Endothelial cell (in vitro differentiated cells): ENCODE results near the gene ANKS1B. TPM values are rescaled to one million over a fixed set of nuclear protein-coding genes. Genes with fewer than 3 reads are reported as not detected.

Experiments
- DNase-seq: peaks from one replicate; pipeline ENCODE4 v3.0.0; 2021; ENCODE audit warnings: low spot score
- H3K27ac Mint-ChIP-seq: one replicate; pipeline ENCODE4 v1.8.0; 2021; ENCODE audit warnings: mixed read lengths, inconsistent platforms; ENCODE audit not compliant: unreplicated experiment
- H3K27me3 Mint-ChIP-seq: one replicate; pipeline ENCODE4 v1.8.0; 2021; ENCODE audit warnings: mild to moderate bottlenecking, moderate library complexity, mixed read lengths, inconsistent platforms; ENCODE audit not compliant: unreplicated experiment
- H3K36me3 Mint-ChIP-seq: one replicate; pipeline ENCODE4 v1.8.0; 2021; ENCODE audit warnings: mild to moderate bottlenecking, low read depth, mixed read lengths, inconsistent platforms; ENCODE audit not compliant: unreplicated experiment
- H3K4me1 Mint-ChIP-seq: one replicate; pipeline ENCODE4 v1.8.0; 2021; ENCODE audit warnings: mild to moderate bottlenecking, mixed read lengths, inconsistent platforms; ENCODE audit not compliant: unreplicated experiment
- H3K4me3 Mint-ChIP-seq: one replicate; pipeline ENCODE4 v1.8.0; 2021; ENCODE audit warnings: mild to moderate bottlenecking, mixed read lengths, inconsistent platforms; ENCODE audit not compliant: unreplicated experiment
- H3K9me3 Mint-ChIP-seq: one replicate; pipeline ENCODE4 v1.8.0; 2021; ENCODE audit warnings: mixed read lengths, inconsistent platforms; ENCODE audit not compliant: unreplicated experiment
- total RNA-seq: library from RNA; stranded (reverse); fragmentation: NEBNext Ultra II Directional; extraction: Animal tissue kit (Norgen Biotek cat#: 25700); gene quantifications from one replicate; pipeline ENCODE4 v1.2.1, GENCODE V29; 2021; ENCODE audit not compliant: unreplicated experiment
- TF ChIP-seq, protein P1 (sequence below): fragments of 200-600 bp; sonication (generic); IDR thresholded peaks from one replicate; pipeline ENCODE4 v1.5.0; 2021; ENCODE audit warnings: antibody characterized with exemption; ENCODE audit not compliant: unreplicated experiment

The ANKS1B gene
- total RNA-seq, 1 donor from 2014 or later: 2.6 TPM

DNA sequence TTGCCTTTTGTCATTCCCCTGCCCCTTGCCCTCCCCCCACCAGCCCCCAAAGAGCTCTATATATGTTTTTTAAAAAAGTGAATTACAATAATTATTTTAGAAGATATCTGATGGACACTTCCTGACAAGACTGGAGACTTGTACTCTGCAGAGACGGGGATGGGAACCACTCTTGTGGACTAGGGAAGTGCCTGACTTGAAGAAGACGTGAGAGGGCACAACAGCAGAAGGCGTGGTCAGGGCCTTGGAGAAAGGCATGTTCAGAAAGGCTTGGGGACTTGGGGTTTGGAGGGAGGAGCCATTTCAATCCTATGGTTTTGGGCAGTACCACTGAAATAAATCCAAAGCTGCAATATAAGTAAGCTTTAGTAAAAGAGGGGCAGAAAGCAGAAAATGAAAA lies 1184.9 kb downstream of the ANKS1B start:
- no peak for DNase-seq
- H3K36me3 Mint-ChIP-seq: no peaks in the 10 kb centered on the region
- H3K27ac Mint-ChIP-seq: no peak overlapping the region
- TF ChIP-seq, protein P1, sequence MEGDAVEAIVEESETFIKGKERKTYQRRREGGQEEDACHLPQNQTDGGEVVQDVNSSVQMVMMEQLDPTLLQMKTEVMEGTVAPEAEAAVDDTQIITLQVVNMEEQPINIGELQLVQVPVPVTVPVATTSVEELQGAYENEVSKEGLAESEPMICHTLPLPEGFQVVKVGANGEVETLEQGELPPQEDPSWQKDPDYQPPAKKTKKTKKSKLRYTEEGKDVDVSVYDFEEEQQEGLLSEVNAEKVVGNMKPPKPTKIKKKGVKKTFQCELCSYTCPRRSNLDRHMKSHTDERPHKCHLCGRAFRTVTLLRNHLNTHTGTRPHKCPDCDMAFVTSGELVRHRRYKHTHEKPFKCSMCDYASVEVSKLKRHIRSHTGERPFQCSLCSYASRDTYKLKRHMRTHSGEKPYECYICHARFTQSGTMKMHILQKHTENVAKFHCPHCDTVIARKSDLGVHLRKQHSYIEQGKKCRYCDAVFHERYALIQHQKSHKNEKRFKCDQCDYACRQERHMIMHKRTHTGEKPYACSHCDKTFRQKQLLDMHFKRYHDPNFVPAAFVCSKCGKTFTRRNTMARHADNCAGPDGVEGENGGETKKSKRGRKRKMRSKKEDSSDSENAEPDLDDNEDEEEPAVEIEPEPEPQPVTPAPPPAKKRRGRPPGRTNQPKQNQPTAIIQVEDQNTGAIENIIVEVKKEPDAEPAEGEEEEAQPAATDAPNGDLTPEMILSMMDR: no peak
- no peak overlapping the region for H3K4me3 Mint-ChIP-seq
- H3K4me1 Mint-ChIP-seq: no peaks in the 10 kb centered on the region
- no peaks in the 10 kb centered on the region for H3K9me3 Mint-ChIP-seq
- H3K27me3 Mint-ChIP-seq: peaks cover 2% of the 10 kb centered on the region

DNA sequence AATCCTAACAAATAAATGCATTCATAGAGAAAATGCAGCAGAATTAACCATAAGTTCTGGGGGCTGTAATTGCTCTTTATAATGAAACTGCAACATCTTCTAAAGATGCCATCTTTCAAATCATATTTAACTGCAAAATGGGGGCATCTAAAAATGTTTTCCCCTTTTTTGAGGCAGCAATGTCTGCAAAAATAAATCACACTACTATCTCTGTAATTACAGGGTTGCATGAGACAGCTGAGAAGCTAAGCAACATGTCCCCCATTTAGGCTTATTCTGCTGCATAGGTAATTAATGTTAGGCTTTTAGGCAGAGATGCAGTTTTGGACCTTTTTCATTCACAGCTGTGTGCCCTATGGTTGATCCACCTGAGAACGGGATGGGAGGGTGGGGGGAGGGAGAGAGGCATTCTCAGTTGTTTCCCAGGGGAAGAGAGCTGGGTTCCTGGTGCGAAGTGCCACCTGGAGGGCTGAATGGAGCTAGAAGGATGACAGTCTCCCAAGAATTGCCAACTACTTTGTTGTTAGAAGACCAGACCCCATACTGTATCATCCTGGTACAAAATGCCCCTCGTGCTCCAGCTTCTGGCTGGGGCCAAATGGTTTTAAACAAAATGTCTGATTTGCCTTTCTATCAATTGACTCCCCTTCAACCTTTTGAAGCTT lies 1185.5 kb downstream of the ANKS1B start:
- TF ChIP-seq, protein P1: no peak
- no peaks in the 10 kb centered on the region for H3K9me3 Mint-ChIP-seq
- DNase-seq: no peak
- H3K27ac Mint-ChIP-seq: no peak overlapping the region
- peaks cover 2% of the 10 kb centered on the region for H3K27me3 Mint-ChIP-seq
- H3K4me3 Mint-ChIP-seq: no peak overlapping the region
- H3K36me3 Mint-ChIP-seq: no peaks in the 10 kb centered on the region
- no peaks in the 10 kb centered on the region for H3K4me1 Mint-ChIP-seq

DNA sequence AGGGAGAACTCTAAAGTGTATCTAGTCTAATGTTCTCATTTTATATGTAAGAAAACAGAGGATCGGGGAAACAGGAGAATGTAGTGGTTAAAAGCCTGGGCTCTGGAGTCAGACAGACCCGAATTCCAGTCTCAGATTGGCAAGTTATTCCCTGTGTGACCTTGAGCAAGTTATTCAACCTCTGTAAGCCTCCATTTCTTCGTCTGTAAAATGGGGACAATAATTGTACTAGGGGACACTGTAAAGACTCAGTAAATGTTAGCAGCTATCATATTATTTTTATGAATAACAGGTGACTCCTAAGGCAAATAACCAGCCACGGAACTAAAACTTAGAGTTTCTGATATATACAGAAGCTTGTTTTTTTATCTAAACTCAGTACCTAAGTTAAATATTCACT lies 1187.5 kb downstream of the ANKS1B start:
- Mint-ChIP-seq H3K36me3 (no peaks in the 10 kb centered on the region), H3K9me3 (no peaks in the 10 kb centered on the region), H3K27ac (no peak overlapping the region), H3K4me1 (no peaks in the 10 kb centered on the region), H3K27me3 (peaks cover 2% of the 10 kb centered on the region), H3K4me3 (no peak overlapping the region)
- TF ChIP-seq, protein P1: no peak
- DNase-seq: no peak

DNA sequence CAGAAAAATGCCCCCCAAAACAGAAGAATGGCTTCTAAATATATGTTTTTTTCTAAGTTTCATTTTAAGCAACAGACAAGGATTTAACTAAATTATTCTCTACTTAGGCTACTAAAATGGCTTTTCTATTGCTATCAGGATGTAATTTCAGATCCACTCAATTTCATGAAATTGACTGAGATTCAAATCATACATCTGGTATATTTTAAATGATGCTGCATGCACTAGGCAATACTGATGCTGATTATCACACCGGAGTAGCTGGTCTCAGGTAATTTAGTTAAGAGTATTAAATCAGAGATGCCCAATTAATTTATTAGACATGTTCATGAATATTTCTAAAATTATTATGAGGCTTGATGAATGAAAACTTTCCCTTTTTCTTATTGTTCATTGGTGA lies 1188.0 kb downstream of the ANKS1B start:
- TF ChIP-seq, protein P1: no peak
- no peaks in the 10 kb centered on the region for H3K9me3 Mint-ChIP-seq
- no peak overlapping the region for H3K27ac Mint-ChIP-seq
- H3K27me3 Mint-ChIP-seq: peaks cover 2% of the 10 kb centered on the region
- H3K4me1 Mint-ChIP-seq: no peaks in the 10 kb centered on the region
- no peak overlapping the region for H3K4me3 Mint-ChIP-seq
- H3K36me3 Mint-ChIP-seq: no peaks in the 10 kb centered on the region
- DNase-seq: no peak

DNA sequence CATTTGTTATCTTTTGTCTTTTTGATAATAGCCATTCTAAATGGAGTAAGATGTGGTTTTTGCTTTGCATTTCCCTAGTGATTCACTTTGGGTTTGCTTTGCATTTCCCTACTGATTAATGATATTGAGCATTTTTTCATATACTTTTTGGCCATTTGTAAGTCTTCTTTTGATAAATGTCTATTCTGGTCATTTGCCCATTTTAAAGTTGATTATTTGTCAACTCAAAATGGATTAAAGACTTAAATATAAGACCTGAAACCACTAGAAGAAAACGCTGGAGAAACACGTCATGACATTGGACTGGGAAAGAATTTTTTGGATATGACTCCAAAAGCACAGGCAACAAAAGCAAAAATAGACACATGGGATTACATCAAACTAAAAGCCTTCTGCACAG lies 1191.6 kb downstream of the ANKS1B start:
- H3K4me3 Mint-ChIP-seq: no peak overlapping the region
- H3K9me3 Mint-ChIP-seq: no peaks in the 10 kb centered on the region
- TF ChIP-seq, protein P1: no peak
- no peak overlapping the region for H3K27ac Mint-ChIP-seq
- no peaks in the 10 kb centered on the region for H3K4me1 Mint-ChIP-seq
- no peak for DNase-seq
- H3K36me3 Mint-ChIP-seq: no peaks in the 10 kb centered on the region
- H3K27me3 Mint-ChIP-seq: no peaks in the 10 kb centered on the region
